KMS-11 (cell line): ENCODE measurements around the gene FMO5.

Experiments used
- H2AFZ ChIP-seq: fragments of 200-600 bp; sonication (generic); 2 replicates; pipeline ENCODE4 v1.6.1; 2016; ENCODE audit warnings: antibody characterized with exemption, mixed run types, low read depth
- H3K27ac ChIP-seq: fragments of 200-600 bp; sonication (generic); 2 replicates; pipeline ENCODE4 v1.6.1; 2016; ENCODE audit warnings: mild to moderate bottlenecking, mixed run types
- H3K27me3 ChIP-seq: fragments of 200-600 bp; sonication (generic); 2 replicates; pipeline ENCODE4 v1.6.1; 2017; ENCODE audit warnings: mild to moderate bottlenecking, low read depth, mixed run types, moderate library complexity; ENCODE audit not compliant: insufficient read depth
- H3K36me3 ChIP-seq: fragments of 200-600 bp; sonication (generic); 2 replicates; pipeline ENCODE4 v1.6.1; 2017; ENCODE audit warnings: mild to moderate bottlenecking, mixed run types; ENCODE audit not compliant: insufficient read depth
- H3K4me1 ChIP-seq: fragments of 200-600 bp; sonication (generic); 2 replicates; pipeline ENCODE4 v1.6.1; 2016; ENCODE audit warnings: mild to moderate bottlenecking, low read depth, mixed run types; ENCODE audit not compliant: poor library complexity, severe bottlenecking
- H3K4me2 ChIP-seq: fragments of 200-600 bp; sonication (generic); 2 replicates; pipeline ENCODE4 v1.7.0; 2016; ENCODE audit warnings: mild to moderate bottlenecking, mixed run types
- H3K4me3 ChIP-seq: fragments of 200-600 bp; sonication (generic); IDR thresholded peaks from 2 replicates; pipeline ENCODE4 v1.6.1; 2017; ENCODE audit warnings: low read depth, low read length, mixed read lengths; ENCODE audit not compliant: insufficient read depth
- H3K79me2 ChIP-seq: fragments of 200-600 bp; sonication (generic); 2 replicates; pipeline ENCODE4 v1.6.1; 2016; ENCODE audit warnings: low read depth, mixed run types; ENCODE audit not compliant: insufficient read depth
- H3K9ac ChIP-seq: fragments of 200-600 bp; sonication (generic); 2 replicates; pipeline ENCODE4 v1.6.1; 2016; ENCODE audit warnings: mild to moderate bottlenecking, mixed run types
- H4K20me1 ChIP-seq: fragments of 200-600 bp; sonication (generic); 2 replicates; pipeline ENCODE4 v1.6.1; 2016; ENCODE audit warnings: mild to moderate bottlenecking, mixed run types; ENCODE audit not compliant: insufficient read depth
- TF ChIP-seq, protein P1 (sequence below): fragments of 200-600 bp; sonication (generic); conservative IDR thresholded peaks from 2 replicates; pipeline ENCODE4 v1.6.1; 2017; ENCODE audit warnings: low read depth, mild to moderate bottlenecking, antibody characterized with exemption, low read length, moderate library complexity, mixed read lengths

FMO5 gene

DNA sequence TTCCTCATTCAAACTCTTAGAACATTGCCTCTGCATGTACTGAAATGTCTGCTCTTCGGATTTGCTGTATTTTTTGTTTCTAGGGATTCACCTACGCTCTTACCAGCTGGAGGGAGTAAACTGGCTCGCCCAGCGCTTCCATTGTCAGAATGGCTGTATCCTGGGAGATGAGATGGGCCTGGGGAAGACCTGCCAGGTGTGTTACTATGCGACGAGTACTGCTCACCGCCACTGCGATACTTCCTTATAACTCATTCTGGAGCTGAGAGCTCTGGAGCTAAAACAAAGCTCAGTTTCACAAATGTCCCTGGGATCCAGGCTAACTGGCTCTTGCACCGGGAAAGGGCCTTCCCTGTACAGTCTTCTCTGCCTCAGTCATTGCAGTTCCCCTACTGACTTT lies 27.4 kb upstream of the FMO5 start:
- Histone ChIP-seq H3K9ac (no peak overlapping the region), H3K4me2 (no peak overlapping the region), H4K20me1 (peaks cover 9% of the 10 kb centered on the region), H3K4me3 (no peak overlapping the region), H3K36me3 (peaks cover 4% of the 10 kb centered on the region; the same call in 1 of the 2 replicates), H3K27me3 (no peaks in the 10 kb centered on the region), H3K79me2 (peaks cover 81% of the 10 kb centered on the region), H3K4me1 (peaks cover 14% of the 10 kb centered on the region), H2AFZ (no peak overlapping the region), H3K27ac (no peak overlapping the region)
- TF ChIP-seq, protein P1, sequence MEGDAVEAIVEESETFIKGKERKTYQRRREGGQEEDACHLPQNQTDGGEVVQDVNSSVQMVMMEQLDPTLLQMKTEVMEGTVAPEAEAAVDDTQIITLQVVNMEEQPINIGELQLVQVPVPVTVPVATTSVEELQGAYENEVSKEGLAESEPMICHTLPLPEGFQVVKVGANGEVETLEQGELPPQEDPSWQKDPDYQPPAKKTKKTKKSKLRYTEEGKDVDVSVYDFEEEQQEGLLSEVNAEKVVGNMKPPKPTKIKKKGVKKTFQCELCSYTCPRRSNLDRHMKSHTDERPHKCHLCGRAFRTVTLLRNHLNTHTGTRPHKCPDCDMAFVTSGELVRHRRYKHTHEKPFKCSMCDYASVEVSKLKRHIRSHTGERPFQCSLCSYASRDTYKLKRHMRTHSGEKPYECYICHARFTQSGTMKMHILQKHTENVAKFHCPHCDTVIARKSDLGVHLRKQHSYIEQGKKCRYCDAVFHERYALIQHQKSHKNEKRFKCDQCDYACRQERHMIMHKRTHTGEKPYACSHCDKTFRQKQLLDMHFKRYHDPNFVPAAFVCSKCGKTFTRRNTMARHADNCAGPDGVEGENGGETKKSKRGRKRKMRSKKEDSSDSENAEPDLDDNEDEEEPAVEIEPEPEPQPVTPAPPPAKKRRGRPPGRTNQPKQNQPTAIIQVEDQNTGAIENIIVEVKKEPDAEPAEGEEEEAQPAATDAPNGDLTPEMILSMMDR = no peak

DNA sequence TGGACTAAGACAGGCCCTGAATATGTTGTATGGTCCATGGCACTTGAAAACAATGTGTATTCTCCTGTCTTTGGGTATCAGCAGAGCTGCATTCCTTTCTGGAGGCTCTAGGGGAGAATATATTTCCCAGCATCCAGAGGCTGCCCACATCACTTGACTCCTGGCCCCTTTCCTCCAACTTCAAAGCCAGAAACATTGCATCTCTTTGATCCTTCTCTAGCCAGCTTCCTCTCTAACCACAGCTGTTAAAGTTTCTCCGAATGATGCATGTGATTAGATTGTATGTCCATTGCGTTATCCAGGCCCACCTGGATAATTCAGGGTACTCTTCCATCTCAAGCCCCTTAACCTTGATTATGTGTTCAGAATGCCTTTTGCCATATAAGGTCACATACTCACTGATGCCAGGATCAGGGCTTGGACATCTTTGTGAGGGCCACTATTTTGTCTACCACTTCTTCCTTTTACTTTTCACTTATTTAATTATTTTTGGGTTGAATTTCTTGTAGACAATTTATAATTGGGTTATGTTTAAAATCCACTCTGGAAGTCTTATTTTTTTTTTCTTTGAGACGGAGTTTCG lies 22.6 kb upstream of the FMO5 start:
- H3K4me3 ChIP-seq = no peak overlapping the region
- H3K9ac ChIP-seq = no peak overlapping the region
- H3K27me3 ChIP-seq = no peaks in the 10 kb centered on the region
- TF ChIP-seq, protein P1 = no peak
- H3K27ac ChIP-seq = no peak overlapping the region
- H3K79me2 ChIP-seq = peaks cover 97% of the 10 kb centered on the region
- 0 out of 2 replicates have a peak overlapping the region, but pooled peaks have one; percentile 14 for H3K4me2 ChIP-seq
- H3K36me3 ChIP-seq = no peaks in the 10 kb centered on the region
- H3K4me1 ChIP-seq = peaks cover 47% of the 10 kb centered on the region
- no peak overlapping the region for H2AFZ ChIP-seq
- H4K20me1 ChIP-seq = peaks cover 28% of the 10 kb centered on the region

DNA sequence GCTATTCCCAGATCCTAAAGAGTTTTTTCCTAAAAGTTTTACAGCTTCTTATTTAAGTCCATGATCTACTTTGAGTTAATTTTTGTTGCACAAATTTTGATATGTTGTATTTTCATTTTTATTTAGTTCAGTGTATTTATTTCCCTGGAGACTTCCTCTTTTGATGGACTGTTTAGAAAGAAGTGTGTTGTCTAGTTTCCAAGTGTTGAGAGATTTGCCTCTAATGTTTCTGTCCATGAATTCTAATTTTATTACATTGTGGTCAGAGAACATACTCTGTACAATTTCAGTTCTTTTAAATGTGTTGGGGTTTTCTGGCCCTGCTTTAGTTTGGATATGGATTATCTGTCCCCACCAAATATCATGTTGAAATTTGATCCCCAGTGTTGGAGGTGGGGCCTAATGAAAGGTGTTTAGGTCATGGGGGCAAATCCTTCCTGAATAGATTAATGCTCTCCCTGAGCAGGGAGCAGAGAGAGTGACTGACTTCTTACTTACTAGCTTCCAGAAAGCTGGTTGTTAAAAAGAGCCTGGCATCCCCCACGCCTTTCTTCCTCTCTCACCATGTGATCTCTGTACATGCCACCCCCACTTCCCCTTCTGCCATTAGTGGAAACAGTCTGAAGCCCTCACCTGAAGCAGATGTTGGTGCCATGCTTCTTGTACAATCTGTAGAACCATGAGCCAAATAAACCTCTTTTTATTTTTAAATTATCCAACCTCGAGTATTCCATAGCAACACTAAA lies 21.9 kb upstream of the FMO5 start:
- Histone ChIP-seq H3K27ac (no peak overlapping the region), H3K79me2 (peaks cover 90% of the 10 kb centered on the region), H4K20me1 (peaks cover 23% of the 10 kb centered on the region), H2AFZ (no peak overlapping the region), H3K36me3 (no peaks in the 10 kb centered on the region), H3K9ac (no peak overlapping the region), H3K4me1 (peaks cover 48% of the 10 kb centered on the region), H3K4me3 (no peak overlapping the region), H3K4me2 (peak overlapping the region; percentile 14), H3K27me3 (no peaks in the 10 kb centered on the region)
- TF ChIP-seq, protein P1 = no peak

DNA sequence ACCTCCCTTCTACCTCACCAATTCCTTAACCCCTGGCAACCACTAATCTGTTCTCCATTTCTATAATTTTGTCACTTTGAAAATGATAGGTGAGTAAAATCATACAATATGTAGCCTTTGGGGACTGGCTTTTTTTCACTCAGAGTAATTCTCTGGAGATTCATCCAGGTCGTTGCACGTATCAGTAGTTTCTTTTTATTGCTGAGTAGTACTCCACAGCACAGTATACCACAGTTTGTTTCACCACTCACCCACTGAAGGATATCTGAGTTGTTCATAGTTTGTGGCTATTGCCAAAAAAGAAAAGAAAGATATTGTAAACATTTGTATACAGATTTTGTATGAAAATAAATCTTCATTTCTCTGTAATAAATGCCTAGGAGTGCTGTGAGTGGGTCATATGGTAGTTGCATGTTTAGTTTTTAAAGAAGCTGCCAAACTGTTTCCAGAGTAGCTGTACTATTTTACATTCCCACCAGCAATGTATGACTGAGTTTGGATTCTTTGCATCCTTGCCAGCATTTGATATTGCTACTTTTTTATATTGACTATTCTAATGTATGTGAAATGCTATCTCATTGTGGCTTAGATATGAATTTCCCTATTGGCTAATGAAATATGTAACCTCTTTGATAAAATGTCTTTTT lies 21.0 kb upstream of the FMO5 start:
- Histone ChIP-seq H3K27ac (no peak overlapping the region), H3K27me3 (no peaks in the 10 kb centered on the region), H3K79me2 (peaks cover 83% of the 10 kb centered on the region), H3K4me3 (no peak overlapping the region), H3K9ac (no peak overlapping the region), H3K4me2 (no peak overlapping the region; the same call in 1 of the 2 replicates), H2AFZ (no peak overlapping the region), H3K4me1 (peaks cover 52% of the 10 kb centered on the region), H4K20me1 (peaks cover 19% of the 10 kb centered on the region), H3K36me3 (no peaks in the 10 kb centered on the region)
- TF ChIP-seq, protein P1 = no peak
